SK-N-MC (cell line): ENCODE measurements around the gene RANBP9.
A peak's percentile ranks its signal among the peaks of the same experiment; 100 is the strongest.

ENCODE experiments used
- DNase-seq: peaks from one replicate; pipeline ENCODE4 v3.0.0-alpha.2; 2011; ENCODE audit warnings: low read depth, low spot score
- H3K27ac ChIP-seq: fragments of 200-600 bp; sonication (generic); 2 replicates; pipeline ENCODE4 v1.5.1; 2016; ENCODE audit warnings: mixed run types
- H3K36me3 ChIP-seq: fragments of 200-600 bp; sonication (generic); 2 replicates; pipeline ENCODE4 v1.6.1; 2017; ENCODE audit warnings: antibody characterized with exemption, low read length, mixed read lengths; ENCODE audit not compliant: insufficient read depth
- H3K4me3 ChIP-seq: fragments of 200-600 bp; sonication (generic); 2 replicates; pipeline ENCODE4 v1.5.1; 2016
- H3K9ac ChIP-seq: fragments of 200-600 bp; sonication (generic); 2 replicates; pipeline ENCODE4 v1.8.0; 2017; ENCODE audit warnings: mixed run types, mixed read lengths; ENCODE audit not compliant: insufficient read length
- H3K9me3 ChIP-seq: fragments of 200-600 bp; sonication (generic); 2 replicates; pipeline ENCODE4 v1.6.1; 2017; ENCODE audit warnings: low read depth, mild to moderate bottlenecking, antibody characterized with exemption, low read length, moderate library complexity, mixed read lengths
- EZH2 ChIP-seq: fragments of 200-600 bp; sonication (generic); IDR thresholded peaks from one replicate; pipeline ENCODE4 v1.6.1; 2017; ENCODE audit warnings: antibody characterized with exemption
- FOXP2 ChIP-seq: optimal IDR thresholded peaks from 2 replicates; pipeline ENCODE3; 2011; ENCODE audit warnings: mild to moderate bottlenecking, moderate library complexity; ENCODE audit not compliant: insufficient read depth; ENCODE audit errors: extremely low read length, control extremely low read depth
- POLR2AphosphoS5 ChIP-seq: IDR thresholded peaks from 2 replicates; pipeline ENCODE4 v1.6.1; 2012; ENCODE audit warnings: mild to moderate bottlenecking, low read depth, low read length, borderline replicate concordance

The RANBP9 gene

DNA sequence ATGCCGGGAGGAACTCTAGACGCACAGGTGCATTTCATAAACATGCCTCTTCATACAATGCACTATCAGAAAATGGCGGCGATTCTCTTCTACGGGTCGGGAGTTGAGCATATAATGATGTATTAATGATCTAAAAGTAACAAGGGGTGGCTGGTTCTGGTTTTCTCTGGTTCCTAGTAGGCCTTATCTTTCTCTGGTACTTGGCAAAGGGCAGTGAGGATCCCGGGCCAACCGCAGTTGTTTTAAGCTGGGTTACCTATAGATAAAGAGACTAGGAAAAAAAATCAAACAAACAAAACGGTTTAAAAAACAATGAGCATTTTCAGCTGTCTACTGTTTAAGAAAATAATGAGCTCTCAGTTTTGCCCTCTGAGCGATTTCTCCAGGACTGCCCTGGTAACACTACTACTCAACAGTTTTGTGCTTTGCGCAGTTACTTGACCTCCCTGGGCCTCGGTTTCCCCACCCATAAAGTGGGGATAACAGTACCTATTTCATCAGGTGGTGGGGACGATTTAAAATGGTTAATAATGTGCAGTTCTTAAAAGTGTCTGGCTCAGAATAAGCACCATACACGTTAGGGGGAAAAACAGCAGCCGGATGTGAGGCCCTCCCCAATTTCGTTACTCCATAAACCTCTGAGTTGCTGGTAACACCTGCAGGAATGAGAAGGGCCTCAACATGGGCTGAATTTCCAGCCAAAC, 138.5 kb downstream of the RANBP9 start:
- TF ChIP-seq POLR2AphosphoS5 (0 out of 2 replicates have a peak, but pooled peaks have one; percentile 9), EZH2 (no peak)
- Histone ChIP-seq H3K4me3 (peak overlapping the region; percentile 89), H3K36me3 (no peaks in the 10 kb centered on the region), H3K9me3 (peaks cover 3% of the 10 kb centered on the region; the same call in 1 of the 2 replicates), H3K9ac (peak overlapping the region; percentile 75), H3K27ac (peak overlapping the region; percentile 54; the same call in 1 of the 2 replicates)
- no peak for DNase-seq

DNA sequence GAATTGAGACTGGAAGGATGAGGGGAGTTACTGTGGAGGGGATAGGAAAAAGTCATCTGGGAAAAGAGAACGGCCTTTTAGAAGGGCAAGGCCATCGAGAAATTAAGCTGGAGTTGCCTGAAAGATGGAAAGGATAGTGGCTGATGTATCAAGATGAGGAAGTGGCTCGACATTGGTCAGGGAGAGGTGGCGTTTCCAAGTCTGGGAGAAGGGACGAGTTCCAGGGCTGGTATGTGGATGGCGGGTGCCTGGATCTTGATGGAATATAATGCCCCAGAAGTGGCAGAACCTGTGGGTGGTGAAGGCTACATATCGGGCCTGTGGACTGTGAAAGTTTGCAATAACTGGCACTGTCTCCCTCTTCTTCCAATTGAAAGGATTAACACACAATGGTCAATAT, 139.4 kb downstream of the RANBP9 start:
- Histone ChIP-seq H3K9me3 (peaks cover 3% of the 10 kb centered on the region; the same call in 1 of the 2 replicates), H3K27ac (no peak overlapping the region), H3K9ac (no peak overlapping the region), H3K36me3 (no peaks in the 10 kb centered on the region), H3K4me3 (no peak overlapping the region)
- no peak for DNase-seq
- TF ChIP-seq POLR2AphosphoS5 (no peak), EZH2 (no peak), FOXP2 (no peak)
